H9 (cell line): ENCODE measurements around the gene KRTAP4-9. TPM values are rescaled to one million over a fixed set of nuclear protein-coding genes. Genes with fewer than 3 reads are reported as not detected.

Experiments used
- DNase-seq: peaks from one replicate; pipeline ENCODE4 v3.0.0-alpha.2; 2017
- H2AFZ ChIP-seq: one replicate; pipeline ENCODE4 v1.6.1; 2013; ENCODE audit warnings: mild to moderate bottlenecking, low read length, control low read depth, moderate library complexity
- H2AK5ac ChIP-seq: 2 replicates; pipeline ENCODE4 v1.6.1; 2013; ENCODE audit warnings: low read length, control low read depth, mixed read lengths; ENCODE audit not compliant: insufficient read length
- H2BK120ac ChIP-seq: one replicate; pipeline ENCODE4 v1.6.1; 2013; ENCODE audit warnings: low read depth, mild to moderate bottlenecking, low read length, control low read depth, inconsistent platforms; ENCODE audit not compliant: poor library complexity, severe bottlenecking
- H2BK12ac ChIP-seq: 2 replicates; pipeline ENCODE4 v1.6.1; 2013; ENCODE audit warnings: low read length, control low read depth, mixed read lengths, low read depth; ENCODE audit not compliant: insufficient read length
- H2BK15ac ChIP-seq: 2 replicates; pipeline ENCODE4 v1.6.1; 2013; ENCODE audit warnings: low read depth, low read length, control low read depth
- H2BK20ac ChIP-seq: one replicate; pipeline ENCODE4 v1.6.1; 2013; ENCODE audit warnings: low read depth, mild to moderate bottlenecking, low read length, control low read depth, inconsistent platforms; ENCODE audit not compliant: poor library complexity, severe bottlenecking
- H2BK5ac ChIP-seq: 2 replicates; pipeline ENCODE4 v1.6.1; 2013; ENCODE audit warnings: low read length, control low read depth, mixed read lengths; ENCODE audit not compliant: insufficient read length
- H3K14ac ChIP-seq: 2 replicates; pipeline ENCODE4 v1.6.1; 2013; ENCODE audit warnings: low read length, control low read depth; ENCODE audit not compliant: insufficient read depth
- H3K18ac ChIP-seq: 2 replicates; pipeline ENCODE4 v1.6.1; 2013; ENCODE audit warnings: low read depth, mild to moderate bottlenecking, mixed read lengths, low read length, control low read depth; ENCODE audit not compliant: insufficient read length
- H3K23ac ChIP-seq: 2 replicates; pipeline ENCODE4 v1.6.1; 2013; ENCODE audit warnings: low read length, control low read depth, mixed read lengths, low read depth; ENCODE audit not compliant: insufficient read length
- H3K23me2 ChIP-seq: 2 replicates; pipeline ENCODE4 v1.6.1; 2013; ENCODE audit warnings: low read depth, mild to moderate bottlenecking, mixed read lengths, low read length, control low read depth; ENCODE audit not compliant: insufficient read length, poor library complexity, severe bottlenecking
- H3K27ac ChIP-seq: 2 replicates; pipeline ENCODE4 v1.5.1; 2013; ENCODE audit warnings: low read length, control low read depth, mixed read lengths, low read depth; ENCODE audit not compliant: insufficient read length
- H3K27me3 ChIP-seq: 2 replicates; pipeline ENCODE4 v1.6.1; 2013; ENCODE audit warnings: low read length, control low read depth, inconsistent platforms; ENCODE audit not compliant: insufficient read depth
- H3K4ac ChIP-seq: 2 replicates; pipeline ENCODE4 v1.6.1; 2013; ENCODE audit warnings: low read depth, mild to moderate bottlenecking, control low read depth, inconsistent platforms, low read length, moderate library complexity
- H3K4me1 ChIP-seq: 2 replicates; pipeline ENCODE4 v1.6.1; 2013; ENCODE audit warnings: low read length, control low read depth, inconsistent platforms; ENCODE audit not compliant: insufficient read depth
- H3K4me2 ChIP-seq: 2 replicates; pipeline ENCODE4 v1.6.1; 2013; ENCODE audit warnings: low read length, control low read depth, mixed read lengths; ENCODE audit not compliant: insufficient read length, insufficient read depth
- H3K56ac ChIP-seq: 2 replicates; pipeline ENCODE4 v1.6.1; 2013; ENCODE audit warnings: low read depth, mild to moderate bottlenecking, mixed read lengths, low read length, control low read depth; ENCODE audit not compliant: insufficient read length
- H3K79me1 ChIP-seq: 2 replicates; pipeline ENCODE4 v1.6.1; 2013; ENCODE audit warnings: low read depth, mild to moderate bottlenecking, moderate library complexity, low read length, control low read depth, inconsistent platforms; ENCODE audit not compliant: insufficient read depth, poor library complexity, severe bottlenecking
- H3K79me2 ChIP-seq: 2 replicates; pipeline ENCODE4 v1.6.1; 2013; ENCODE audit warnings: low read length, control low read depth, inconsistent platforms; ENCODE audit not compliant: insufficient read depth
- H3K9ac ChIP-seq: 2 replicates; pipeline ENCODE4 v1.6.1; 2013; ENCODE audit warnings: low read length, control low read depth, mixed read lengths; ENCODE audit not compliant: insufficient read length; ENCODE audit errors: extremely low read depth
- H3K9me3 ChIP-seq: one replicate; pipeline ENCODE4 v1.6.1; 2013; ENCODE audit warnings: low read depth, low read length, inconsistent platforms; ENCODE audit not compliant: control insufficient read depth
- H3T11ph ChIP-seq: one replicate; pipeline ENCODE4 v1.6.1; 2013; ENCODE audit warnings: mild to moderate bottlenecking, low read length, control low read depth, inconsistent platforms
- H4K20me1 ChIP-seq: one replicate; pipeline ENCODE4 v1.6.1; 2013; ENCODE audit not compliant: control insufficient read depth, insufficient read length, insufficient read depth
- H4K5ac ChIP-seq: 2 replicates; pipeline ENCODE4 v1.6.1; 2013; ENCODE audit warnings: low read depth, mild to moderate bottlenecking, mixed read lengths, low read length, control low read depth; ENCODE audit not compliant: insufficient read length
- H4K8ac ChIP-seq: replicated peaks from 2 replicates; pipeline ENCODE4 v1.6.1; 2013; ENCODE audit warnings: low read length, control low read depth, mixed read lengths, low read depth; ENCODE audit not compliant: insufficient read length
- H4K91ac ChIP-seq: 2 replicates; pipeline ENCODE4 v1.6.1; 2013; ENCODE audit warnings: low read depth, mild to moderate bottlenecking, moderate library complexity, mixed read lengths, low read length, control low read depth; ENCODE audit not compliant: insufficient read length
- H3K27ac Mint-ChIP-seq, 3 experiments: 2 replicates in 2 of 3; 3 replicates in 1 of 3; pipeline ENCODE4 v1.8.0; 2020 to 2021; ENCODE audit warnings: mixed read lengths in 3 of 3, mild to moderate bottlenecking in 1 of 3, moderate library complexity in 1 of 3
- H3K27me3 Mint-ChIP-seq: 2 replicates; pipeline ENCODE4 v1.8.0; 2021; ENCODE audit warnings: low read depth, mild to moderate bottlenecking, moderate library complexity, mixed read lengths
- H3K36me3 Mint-ChIP-seq, 3 experiments: 2 replicates in 2 of 3; 3 replicates in 1 of 3; pipeline ENCODE4 v1.8.0; 2020 to 2021; ENCODE audit warnings: low read depth in 3 of 3, mixed read lengths in 3 of 3; ENCODE audit not compliant: insufficient read depth in 1 of 3
- H3K4me1 Mint-ChIP-seq, 2 experiments: 2 replicates each; pipeline ENCODE4 v1.8.0; 2020; ENCODE audit warnings: mixed read lengths in 2 of 2
- H3K4me3 Mint-ChIP-seq, 2 experiments: 2 replicates in 1 of 2; 3 replicates in 1 of 2; pipeline ENCODE4 v1.8.0; 2020 to 2021; ENCODE audit warnings: mild to moderate bottlenecking in 2 of 2, mixed read lengths in 2 of 2, moderate library complexity in 1 of 2
- H3K9me3 Mint-ChIP-seq, 2 experiments: 2 replicates in 1 of 2; 3 replicates in 1 of 2; pipeline ENCODE4 v1.8.0; 2020; ENCODE audit warnings: mild to moderate bottlenecking in 2 of 2, mixed read lengths in 2 of 2, moderate library complexity in 1 of 2
- WGBS: extraction: QIAGEN DNeasy Blood & Tissue Kit; methylation state at CpG from one replicate; pipeline ENCODE4 v1.1.7; 2013; ENCODE audit warnings: missing lambda C conversion rate, low lambda C conversion rate, mixed read lengths; ENCODE audit not compliant: insufficient read length; ENCODE audit errors: extremely low coverage; 5-methylcytosine and 5-hydroxymethylcytosine counted together
- total RNA-seq: library from RNA; stranded (reverse); gene quantifications from 2 replicates; pipeline ENCODE4 v1.2.1, GENCODE V29; 2021
- TF ChIP-seq, protein P1 (sequence below): fragments of 200-600 bp; sonication (generic); conservative IDR thresholded peaks from 3 replicates; pipeline ENCODE4 v1.8.0; 2021; ENCODE audit warnings: antibody characterized with exemption, mild to moderate bottlenecking

Gene KRTAP4-9
- total RNA-seq, 1 experiment from 2014 or later = not detected

DNA sequence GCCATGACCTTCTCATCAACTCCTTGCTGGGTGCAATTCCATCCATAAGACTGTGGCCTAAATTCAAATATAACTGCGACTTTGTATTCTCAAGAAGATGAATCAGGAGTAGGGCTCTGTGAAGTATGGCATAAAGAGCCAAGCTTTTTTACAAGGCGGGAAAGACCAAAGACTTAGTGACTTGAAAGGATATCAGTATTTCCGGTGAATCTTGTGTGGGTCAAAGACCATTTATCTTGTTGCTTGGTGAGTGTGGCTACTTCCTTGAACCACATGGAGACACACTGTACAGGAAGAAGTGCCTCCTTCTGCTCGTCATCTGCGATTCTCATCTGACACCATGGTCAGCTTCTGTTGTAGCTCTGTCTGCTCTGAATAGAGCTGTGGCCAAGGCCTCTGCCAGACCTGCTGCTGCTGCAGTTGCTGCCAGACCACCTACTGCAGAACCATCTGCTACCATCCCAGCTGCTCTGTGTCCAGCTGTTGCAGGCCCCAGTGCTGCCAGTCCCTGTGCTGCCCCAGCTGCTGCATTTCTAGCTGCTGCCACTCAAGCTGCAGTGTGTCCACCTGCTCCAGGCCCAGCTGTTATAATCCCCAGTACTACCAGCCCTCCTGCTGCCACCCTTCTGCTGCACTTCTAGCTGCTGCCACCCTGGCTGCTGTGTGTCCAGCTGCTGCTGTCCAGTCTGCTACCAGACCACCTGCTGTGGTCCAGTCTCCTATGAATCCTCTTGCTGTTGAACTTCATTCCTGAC is 33.4 kb upstream of the KRTAP4-9 start:
- Mint-ChIP-seq H3K9me3 (no peaks in the 10 kb centered on the region), H3K4me3 (no peak overlapping the region), H3K27me3 (no peaks in the 10 kb centered on the region; the same call in none of the 2 replicates), H3K27ac (no peak overlapping the region), H3K36me3 (no peaks in the 10 kb centered on the region), H3K4me1 (no peaks in the 10 kb centered on the region)
- Histone ChIP-seq H2BK5ac (no peak overlapping the region), H3K14ac (no peak overlapping the region), H3K9me3 (no peaks in the 10 kb centered on the region), H3K4me2 (no peak overlapping the region), H2AFZ (no peak overlapping the region), H3K4me1 (no peaks in the 10 kb centered on the region), H3K9ac (no peak overlapping the region), H3K27ac (no peak overlapping the region), H4K20me1 (no peaks in the 10 kb centered on the region), H4K91ac (no peak overlapping the region), H4K5ac (no peak overlapping the region), H2BK15ac (no peak overlapping the region), H3K18ac (no peak overlapping the region), H3T11ph (no peak overlapping the region), H4K8ac (no peak overlapping the region), H3K23me2 (no peaks in the 10 kb centered on the region), H3K79me1 (no peaks in the 10 kb centered on the region), H2BK120ac (no peak overlapping the region), H2AK5ac (no peak overlapping the region), H3K4ac (no peak overlapping the region), H3K56ac (no peak overlapping the region), H2BK12ac (no peak overlapping the region), H3K27me3 (no peaks in the 10 kb centered on the region), H3K23ac (no peak overlapping the region), H3K79me2 (no peaks in the 10 kb centered on the region), H2BK20ac (no peak overlapping the region)
- DNase-seq = no peak
- no CpG with 5 or more reads among the region's 5 CpGs for WGBS
- TF ChIP-seq, protein P1, sequence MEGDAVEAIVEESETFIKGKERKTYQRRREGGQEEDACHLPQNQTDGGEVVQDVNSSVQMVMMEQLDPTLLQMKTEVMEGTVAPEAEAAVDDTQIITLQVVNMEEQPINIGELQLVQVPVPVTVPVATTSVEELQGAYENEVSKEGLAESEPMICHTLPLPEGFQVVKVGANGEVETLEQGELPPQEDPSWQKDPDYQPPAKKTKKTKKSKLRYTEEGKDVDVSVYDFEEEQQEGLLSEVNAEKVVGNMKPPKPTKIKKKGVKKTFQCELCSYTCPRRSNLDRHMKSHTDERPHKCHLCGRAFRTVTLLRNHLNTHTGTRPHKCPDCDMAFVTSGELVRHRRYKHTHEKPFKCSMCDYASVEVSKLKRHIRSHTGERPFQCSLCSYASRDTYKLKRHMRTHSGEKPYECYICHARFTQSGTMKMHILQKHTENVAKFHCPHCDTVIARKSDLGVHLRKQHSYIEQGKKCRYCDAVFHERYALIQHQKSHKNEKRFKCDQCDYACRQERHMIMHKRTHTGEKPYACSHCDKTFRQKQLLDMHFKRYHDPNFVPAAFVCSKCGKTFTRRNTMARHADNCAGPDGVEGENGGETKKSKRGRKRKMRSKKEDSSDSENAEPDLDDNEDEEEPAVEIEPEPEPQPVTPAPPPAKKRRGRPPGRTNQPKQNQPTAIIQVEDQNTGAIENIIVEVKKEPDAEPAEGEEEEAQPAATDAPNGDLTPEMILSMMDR = no peak
